Loucy (cell line): ENCODE data around the gene DNAJC16.
"Not testable (repeated sequence)": the region's sequence is repeated elsewhere in the genome, so short reads cannot be mapped to it uniquely, and the experiment has no call there.

Experiments used
- H2AFZ ChIP-seq: fragments of 200-600 bp; sonication (generic); 2 replicates; pipeline ENCODE4 v1.6.0; 2016; ENCODE audit warnings: antibody characterized with exemption, mild to moderate bottlenecking, low read length, moderate library complexity
- H3F3A ChIP-seq: fragments of 200-600 bp; 2 replicates; pipeline ENCODE4 v1.6.0; 2016; ENCODE audit warnings: antibody characterized with exemption, low read depth, mild to moderate bottlenecking
- H3K27me3 ChIP-seq: fragments of 200-600 bp; sonication (generic); 2 replicates; pipeline ENCODE4 v1.6.1; 2014; ENCODE audit warnings: low read length, mild to moderate bottlenecking; ENCODE audit not compliant: insufficient read depth, poor library complexity, severe bottlenecking
- H3K36me3 ChIP-seq: fragments of 200-600 bp; sonication (generic); 2 replicates; pipeline ENCODE4 v1.6.1; 2016; ENCODE audit warnings: low read length; ENCODE audit not compliant: insufficient read depth
- H3K4me1 ChIP-seq: fragments of 200-600 bp; sonication (generic); 2 replicates; pipeline ENCODE4 v1.5.1; 2014; ENCODE audit warnings: low read length, mild to moderate bottlenecking; ENCODE audit not compliant: insufficient read depth, poor library complexity, severe bottlenecking
- H3K4me2 ChIP-seq: fragments of 200-600 bp; sonication (generic); 2 replicates; pipeline ENCODE4 v1.6.0; 2014; ENCODE audit warnings: antibody characterized with exemption, low read length, low read depth, mild to moderate bottlenecking; ENCODE audit not compliant: poor library complexity, severe bottlenecking
- H3K4me3 ChIP-seq: fragments of 200-600 bp; sonication (generic); 2 replicates; pipeline ENCODE4 v1.5.1; 2014; ENCODE audit warnings: low read length, mild to moderate bottlenecking, mixed read lengths; ENCODE audit not compliant: poor library complexity, severe bottlenecking
- H3K79me2 ChIP-seq: fragments of 200-600 bp; sonication (generic); 2 replicates; pipeline ENCODE4 v1.6.1; 2014; ENCODE audit warnings: low read length; ENCODE audit not compliant: insufficient read depth
- H3K9ac ChIP-seq: fragments of 200-600 bp; sonication (generic); 2 replicates; pipeline ENCODE4 v1.6.0; 2014; ENCODE audit warnings: mild to moderate bottlenecking, low read depth, low read length, moderate library complexity; ENCODE audit not compliant: poor library complexity, severe bottlenecking
- H3K9me2 ChIP-seq: fragments of 200-600 bp; sonication (generic); replicated peaks from 2 replicates; pipeline ENCODE4 v1.6.1; 2016; ENCODE audit warnings: low read depth, low read length, mixed read lengths
- H3K9me3 ChIP-seq: fragments of 200-600 bp; sonication (generic); 2 replicates; pipeline ENCODE4 v1.6.1; 2014; ENCODE audit warnings: mild to moderate bottlenecking, antibody characterized with exemption, low read length, low read depth; ENCODE audit not compliant: insufficient read depth
- H4K20me1 ChIP-seq: fragments of 200-600 bp; sonication (generic); 2 replicates; pipeline ENCODE4 v1.6.0; 2014; ENCODE audit warnings: antibody characterized with exemption, low read length, mild to moderate bottlenecking; ENCODE audit not compliant: insufficient read depth, poor library complexity, severe bottlenecking
- EZH2phosphoT487 ChIP-seq: fragments of 200-600 bp; IDR thresholded peaks from 2 replicates; pipeline ENCODE4 v1.6.1; 2018; ENCODE audit warnings: antibody characterized with exemption, mild to moderate bottlenecking, moderate library complexity, borderline replicate concordance
- TF ChIP-seq, protein P1 (sequence below): fragments of 200-600 bp; sonication (generic); conservative IDR thresholded peaks from 2 replicates; pipeline ENCODE4 v1.5.1; 2014; ENCODE audit warnings: mild to moderate bottlenecking, antibody characterized with exemption, low read length

Gene DNAJC16

DNA sequence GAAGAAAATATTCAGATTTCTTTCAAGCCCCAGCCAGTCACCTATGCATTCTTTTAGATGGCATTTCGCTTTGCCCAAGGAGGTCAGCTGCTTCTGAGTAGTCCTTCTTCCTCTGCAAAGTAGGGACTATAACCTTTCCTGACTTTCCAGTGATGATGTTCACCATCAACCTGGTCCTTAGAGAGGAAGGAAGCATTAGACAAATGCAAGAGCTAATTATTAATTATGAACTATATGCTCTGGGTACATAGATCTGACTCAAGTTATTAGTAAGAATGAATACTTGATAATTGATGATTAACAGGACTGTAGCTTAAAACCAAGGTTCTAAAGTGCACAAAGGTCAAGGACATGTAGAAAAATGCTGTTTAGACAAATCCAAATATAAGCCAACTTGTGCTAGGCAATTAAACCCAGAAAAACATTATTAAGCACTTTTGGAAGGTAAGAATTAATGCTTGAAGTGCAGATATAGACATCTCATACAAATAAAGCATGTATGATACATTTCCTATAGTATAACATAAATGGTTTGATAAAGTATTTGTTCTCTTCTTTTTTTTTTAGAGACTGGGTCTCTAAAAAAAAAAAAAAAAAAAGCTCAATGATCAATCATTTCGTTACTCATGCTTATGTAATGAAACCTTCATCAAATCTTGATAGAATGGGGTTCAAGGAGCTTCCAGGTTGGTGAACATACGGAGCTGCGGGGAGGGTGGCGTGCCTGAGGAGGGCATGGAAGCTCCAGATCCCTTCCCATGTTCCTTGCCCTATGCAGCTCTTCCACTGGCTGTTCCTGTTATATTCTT, 69.4 kb downstream of the DNAJC16 start:
- Histone ChIP-seq H3K79me2 (no peaks in the 10 kb centered on the region), H3K4me2 (no peak overlapping the region)

DNA sequence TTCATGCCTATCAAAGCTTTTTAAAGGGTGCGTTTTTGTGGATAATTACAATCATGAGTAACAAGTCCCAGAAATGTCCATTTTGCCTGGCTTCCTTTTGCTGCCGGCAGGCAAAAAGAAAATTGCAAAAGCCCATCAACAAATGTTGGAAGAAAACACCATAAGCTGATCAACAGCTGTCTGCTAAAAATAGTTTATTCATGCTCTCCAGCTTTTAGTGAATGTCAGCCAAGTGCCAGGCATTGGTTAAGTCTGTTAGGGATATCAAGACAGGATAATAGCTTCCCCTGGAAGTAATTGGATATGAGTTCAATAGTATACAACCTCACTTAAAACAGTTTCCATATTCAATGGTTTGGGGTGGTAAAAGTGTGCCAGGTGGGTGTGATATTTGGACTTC, 71.8 kb downstream of the DNAJC16 start:
- Histone ChIP-seq H3K9me3 (no peaks in the 10 kb centered on the region), H3K9me2 (no peaks in the 10 kb centered on the region), H3F3A (no peaks in the 10 kb centered on the region), H3K4me3 (no peak overlapping the region), H3K36me3 (no peaks in the 10 kb centered on the region), H3K9ac (no peak overlapping the region), H3K4me1 (no peaks in the 10 kb centered on the region), H4K20me1 (no peaks in the 10 kb centered on the region), H3K79me2 (no peaks in the 10 kb centered on the region), H2AFZ (no peak overlapping the region), H3K4me2 (no peak overlapping the region), H3K27me3 (no peaks in the 10 kb centered on the region)
- TF ChIP-seq EZH2phosphoT487: no peak
- TF ChIP-seq, protein P1, sequence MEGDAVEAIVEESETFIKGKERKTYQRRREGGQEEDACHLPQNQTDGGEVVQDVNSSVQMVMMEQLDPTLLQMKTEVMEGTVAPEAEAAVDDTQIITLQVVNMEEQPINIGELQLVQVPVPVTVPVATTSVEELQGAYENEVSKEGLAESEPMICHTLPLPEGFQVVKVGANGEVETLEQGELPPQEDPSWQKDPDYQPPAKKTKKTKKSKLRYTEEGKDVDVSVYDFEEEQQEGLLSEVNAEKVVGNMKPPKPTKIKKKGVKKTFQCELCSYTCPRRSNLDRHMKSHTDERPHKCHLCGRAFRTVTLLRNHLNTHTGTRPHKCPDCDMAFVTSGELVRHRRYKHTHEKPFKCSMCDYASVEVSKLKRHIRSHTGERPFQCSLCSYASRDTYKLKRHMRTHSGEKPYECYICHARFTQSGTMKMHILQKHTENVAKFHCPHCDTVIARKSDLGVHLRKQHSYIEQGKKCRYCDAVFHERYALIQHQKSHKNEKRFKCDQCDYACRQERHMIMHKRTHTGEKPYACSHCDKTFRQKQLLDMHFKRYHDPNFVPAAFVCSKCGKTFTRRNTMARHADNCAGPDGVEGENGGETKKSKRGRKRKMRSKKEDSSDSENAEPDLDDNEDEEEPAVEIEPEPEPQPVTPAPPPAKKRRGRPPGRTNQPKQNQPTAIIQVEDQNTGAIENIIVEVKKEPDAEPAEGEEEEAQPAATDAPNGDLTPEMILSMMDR: no peak

More for the DNA sequence above, 69.4 kb downstream of the DNAJC16 start:
- Histone ChIP-seq H3K27me3 (no peaks in the 10 kb centered on the region), H3K9me2 (no peaks in the 10 kb centered on the region), H2AFZ (no peak overlapping the region), H3K36me3 (no peaks in the 10 kb centered on the region), H3K9me3 (no peaks in the 10 kb centered on the region), H4K20me1 (no peaks in the 10 kb centered on the region), H3K4me1 (no peaks in the 10 kb centered on the region), H3F3A (no peaks in the 10 kb centered on the region), H3K4me3 (no peak overlapping the region), H3K9ac (no peak overlapping the region)
- TF ChIP-seq, protein P1: no peak
- no peak for TF ChIP-seq EZH2phosphoT487

DNA sequence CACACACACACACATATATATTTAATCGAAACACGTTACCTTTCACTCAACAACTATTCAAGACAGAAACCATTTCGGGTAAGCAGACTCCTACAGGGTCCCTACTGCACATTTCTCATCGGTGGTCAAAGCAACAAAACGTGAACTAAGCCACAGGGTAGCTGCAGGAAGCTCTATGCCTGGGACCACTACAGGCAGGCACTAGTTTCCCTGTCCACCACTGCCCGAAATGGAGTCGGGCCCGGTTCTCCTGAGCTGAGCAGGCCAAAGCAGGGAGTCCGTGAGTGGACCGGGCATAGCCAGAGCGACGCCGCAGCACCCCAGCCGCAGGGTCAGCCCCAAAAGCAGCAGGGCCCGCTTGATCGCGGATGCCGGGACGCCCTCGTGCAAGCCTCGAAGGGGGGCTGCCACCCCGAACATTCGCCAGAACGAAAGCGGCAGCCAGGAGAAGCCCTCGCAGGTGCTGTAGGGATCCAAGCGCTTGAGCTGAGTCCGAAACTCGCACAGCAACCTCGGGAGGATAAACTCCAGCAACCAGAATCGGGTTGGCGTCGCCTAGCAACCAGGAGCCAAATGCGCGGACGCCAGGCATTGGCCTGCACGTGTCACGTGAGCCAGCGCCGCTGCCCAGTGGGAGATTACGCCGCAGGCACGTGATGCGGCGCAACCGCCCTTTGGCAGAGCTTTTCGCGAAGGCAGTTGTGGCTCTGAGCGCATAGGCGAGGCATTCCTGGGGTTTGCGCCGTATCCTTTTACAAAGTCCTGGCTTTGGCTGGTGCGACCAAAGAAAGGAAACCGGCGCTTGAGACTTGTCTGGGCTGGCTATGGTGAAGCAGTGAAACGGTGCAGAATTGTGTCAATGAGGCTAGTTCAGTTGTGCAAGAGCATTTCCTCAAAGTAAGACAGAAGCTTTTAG, 76.7 kb downstream of the DNAJC16 start:
- Histone ChIP-seq H3K79me2 (no peaks in the 10 kb centered on the region), H3K27me3 (no peaks in the 10 kb centered on the region), H3K4me2 (no peak overlapping the region), H3K9me3 (no peaks in the 10 kb centered on the region), H3K4me1 (no peaks in the 10 kb centered on the region), H3K9ac (no peak overlapping the region), H3K36me3 (no peaks in the 10 kb centered on the region), H2AFZ (no peak overlapping the region), H3K9me2 (no peaks in the 10 kb centered on the region), H4K20me1 (no peaks in the 10 kb centered on the region), H3K4me3 (no peak overlapping the region), H3F3A (no peaks in the 10 kb centered on the region)
- TF ChIP-seq, protein P1: no peak
- no peak for TF ChIP-seq EZH2phosphoT487

DNA sequence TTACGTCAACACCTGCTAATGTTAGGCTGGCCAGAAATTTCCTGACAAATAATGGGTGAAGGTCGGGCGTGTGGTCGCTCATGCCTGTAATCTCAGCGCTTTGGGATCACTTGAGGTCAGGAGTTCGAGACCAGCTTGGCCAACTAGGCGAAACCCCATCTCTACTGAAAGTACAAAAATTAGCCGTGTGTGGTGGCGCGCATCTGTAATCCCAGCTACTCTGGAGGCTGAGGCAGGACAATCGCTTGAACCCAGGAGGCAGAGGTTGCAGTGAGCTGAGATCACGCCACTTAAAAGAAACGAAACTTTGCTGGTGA, 77.3 kb downstream of the DNAJC16 start:
- not testable (repeated sequence) for H3K27me3 ChIP-seq, H3K79me2 ChIP-seq, H3K9me3 ChIP-seq, H3K9me2 ChIP-seq, H3K9ac ChIP-seq, H3F3A ChIP-seq, H3K4me2 ChIP-seq, H2AFZ ChIP-seq, H3K36me3 ChIP-seq, H3K4me3 ChIP-seq, H3K4me1 ChIP-seq, H4K20me1 ChIP-seq

DNA sequence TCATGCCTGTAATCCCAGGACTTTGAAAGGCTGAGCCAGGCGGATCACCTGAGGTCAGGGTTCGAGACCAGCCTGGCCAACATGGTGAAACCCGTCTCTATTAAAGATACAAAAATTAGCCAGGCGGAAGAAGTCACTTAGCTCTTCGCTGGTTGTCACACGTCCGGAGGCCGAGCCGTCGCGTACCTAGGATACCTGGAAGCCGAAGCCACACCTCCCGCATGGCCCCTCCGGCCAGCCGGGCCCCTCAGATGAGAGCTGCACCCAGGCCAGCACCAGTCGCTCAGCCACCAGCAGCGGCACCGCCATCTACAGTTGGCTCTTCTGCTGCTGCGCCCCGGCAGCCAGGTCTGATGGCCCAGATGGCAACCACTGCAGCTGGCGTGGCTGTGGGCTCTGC, 77.8 kb downstream of the DNAJC16 start:
- H3K27me3 ChIP-seq, H3K4me1 ChIP-seq, H3K36me3 ChIP-seq, H2AFZ ChIP-seq, H3K9me2 ChIP-seq, H3K4me3 ChIP-seq, H4K20me1 ChIP-seq, H3K4me2 ChIP-seq, H3K79me2 ChIP-seq, H3F3A ChIP-seq, H3K9ac ChIP-seq, H3K9me3 ChIP-seq: not testable (repeated sequence)
